Endodermal cell (in vitro differentiated cells): ENCODE measurements around the gene C3. TPM values are rescaled to one million over a fixed set of nuclear protein-coding genes. Genes with fewer than 3 reads are reported as not detected.
A peak's percentile ranks its signal among the peaks of the same experiment; 100 is the strongest.
"Not testable (repeated sequence)": the region's sequence is repeated elsewhere in the genome, so short reads cannot be mapped to it uniquely, and the experiment has no call there.

ENCODE experiments used
- DNase-seq: peaks from one replicate; pipeline ENCODE4 v3.0.0-alpha.2; 2017
- H3K27ac ChIP-seq: 2 replicates; pipeline ENCODE4 v1.5.1; 2013; ENCODE audit warnings: mild to moderate bottlenecking, low read depth, low read length, moderate library complexity
- H3K27me3 ChIP-seq: 2 replicates; pipeline ENCODE4 v1.6.1; 2013; ENCODE audit warnings: mild to moderate bottlenecking, low read length, moderate library complexity; ENCODE audit not compliant: insufficient read depth, control insufficient read depth, poor library complexity, severe bottlenecking
- H3K36me3 ChIP-seq: 2 replicates; pipeline ENCODE4 v1.7.0; 2013; ENCODE audit warnings: mild to moderate bottlenecking, low read length, moderate library complexity; ENCODE audit not compliant: control insufficient read depth, insufficient read depth
- H3K4me1 ChIP-seq: one replicate; pipeline ENCODE4 v1.7.0; 2013; ENCODE audit warnings: low read length; ENCODE audit not compliant: control insufficient read depth, insufficient read depth
- H3K4me3 ChIP-seq: 2 replicates; pipeline ENCODE4 v1.5.1; 2013; ENCODE audit warnings: mild to moderate bottlenecking, low read length, moderate library complexity
- H3K9ac ChIP-seq: 2 replicates; pipeline ENCODE4 v1.6.1; 2013; ENCODE audit warnings: mild to moderate bottlenecking, low read length, moderate library complexity; ENCODE audit not compliant: poor library complexity, severe bottlenecking; ENCODE audit errors: extremely low read depth
- H3K9me3 ChIP-seq: 2 replicates; pipeline ENCODE4 v1.6.1; 2013; ENCODE audit warnings: mild to moderate bottlenecking, low read length, moderate library complexity; ENCODE audit not compliant: control insufficient read depth
- H3K27ac Mint-ChIP-seq: 2 replicates; pipeline ENCODE4 v1.8.0; 2020; ENCODE audit warnings: mixed read lengths
- H3K27me3 Mint-ChIP-seq: 2 replicates; pipeline ENCODE4 v1.8.0; 2021; ENCODE audit warnings: mild to moderate bottlenecking, mixed read lengths; ENCODE audit not compliant: insufficient read depth
- H3K36me3 Mint-ChIP-seq: 2 replicates; pipeline ENCODE4 v1.8.0; 2020; ENCODE audit warnings: low read depth, mixed read lengths
- H3K4me1 Mint-ChIP-seq: 2 replicates; pipeline ENCODE4 v1.8.0; 2020; ENCODE audit warnings: mixed read lengths
- H3K4me3 Mint-ChIP-seq: 2 replicates; pipeline ENCODE4 v1.8.0; 2020; ENCODE audit warnings: mild to moderate bottlenecking, moderate library complexity, mixed read lengths
- H3K9me3 Mint-ChIP-seq: 2 replicates; pipeline ENCODE4 v1.8.0; 2020; ENCODE audit warnings: mild to moderate bottlenecking, mixed read lengths
- WGBS, 2 experiments: methylation state at CpG; one replicate each; pipeline versions ENCODE4 v1.1.5 to v1.1.7; 2013; ENCODE audit warnings: missing lambda C conversion rate in 2 of 2, mixed read lengths in 1 of 2; ENCODE audit not compliant: insufficient coverage in 1 of 2, insufficient read length in 1 of 2; 5-methylcytosine and 5-hydroxymethylcytosine counted together
- total RNA-seq, 2 donors: library from RNA; stranded (reverse); fragmentation: NEBNext Ultra II Directional in 1 of 2; extraction: Animal tissue kit (Norgen Biotek cat#: 25700) in 1 of 2; gene quantifications; 2 replicates in 1 of 2; 3 replicates in 1 of 2; pipeline ENCODE4 v1.2.1, GENCODE V29; 2021
- TF ChIP-seq, protein P1 (sequence below): fragments of 200-600 bp; sonication (generic); conservative IDR thresholded peaks from 2 replicates; pipeline ENCODE4 v1.5.0; 2021; ENCODE audit warnings: antibody characterized with exemption, mild to moderate bottlenecking

Gene C3
- total RNA-seq, 2 donors from 2014 or later, result 13.7 to 23.5 TPM

DNA sequence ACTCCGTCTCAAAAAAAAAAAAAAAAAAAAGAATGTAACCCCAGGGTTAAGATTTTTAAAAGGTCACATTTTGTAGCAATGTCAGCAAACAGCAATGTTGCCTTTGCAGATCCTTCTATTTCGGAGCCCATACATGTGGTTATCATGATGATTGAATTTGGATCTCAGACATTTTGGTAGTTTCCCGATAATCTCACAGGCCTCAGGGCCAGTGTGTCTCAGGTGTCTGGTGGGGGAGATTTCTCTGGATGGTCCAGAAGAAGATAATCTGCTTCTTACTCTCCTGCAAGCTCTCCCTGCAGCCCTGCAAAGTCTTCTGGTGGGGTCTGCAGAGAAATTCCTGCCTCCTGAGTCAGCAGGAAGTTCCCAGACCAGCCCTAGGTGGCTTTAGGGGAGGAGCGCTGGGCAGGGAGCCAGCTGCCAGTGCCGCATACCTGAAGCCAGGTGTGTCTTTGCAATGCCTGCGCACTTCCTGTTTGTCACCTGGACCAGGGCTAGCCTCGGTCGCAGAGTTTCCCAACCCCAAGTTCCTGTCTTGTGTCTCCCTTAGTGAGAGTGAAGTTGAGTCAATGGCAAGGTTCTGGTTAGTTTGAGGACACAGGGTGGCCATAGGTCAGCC, 45.4 kb upstream of the C3 start:
- Histone ChIP-seq H3K27ac (no peak overlapping the region), H3K36me3 (no peaks in the 10 kb centered on the region), H3K27me3 (no peaks in the 10 kb centered on the region), H3K4me1 (no peaks in the 10 kb centered on the region), H3K9me3 (no peaks in the 10 kb centered on the region), H3K4me3 (peak overlapping the region; percentile 89), H3K9ac (peak overlapping the region; percentile 38)
- H3K9me3 Mint-ChIP-seq, result no peaks in the 10 kb centered on the region
- 38 to 42% methylated on average over 4 to 8 of the region's 8 CpGs for WGBS, 2 experiments
- H3K4me1 Mint-ChIP-seq, result peaks cover 12% of the 10 kb centered on the region
- H3K4me3 Mint-ChIP-seq, result peak overlapping the region; percentile 70
- TF ChIP-seq, protein P1, sequence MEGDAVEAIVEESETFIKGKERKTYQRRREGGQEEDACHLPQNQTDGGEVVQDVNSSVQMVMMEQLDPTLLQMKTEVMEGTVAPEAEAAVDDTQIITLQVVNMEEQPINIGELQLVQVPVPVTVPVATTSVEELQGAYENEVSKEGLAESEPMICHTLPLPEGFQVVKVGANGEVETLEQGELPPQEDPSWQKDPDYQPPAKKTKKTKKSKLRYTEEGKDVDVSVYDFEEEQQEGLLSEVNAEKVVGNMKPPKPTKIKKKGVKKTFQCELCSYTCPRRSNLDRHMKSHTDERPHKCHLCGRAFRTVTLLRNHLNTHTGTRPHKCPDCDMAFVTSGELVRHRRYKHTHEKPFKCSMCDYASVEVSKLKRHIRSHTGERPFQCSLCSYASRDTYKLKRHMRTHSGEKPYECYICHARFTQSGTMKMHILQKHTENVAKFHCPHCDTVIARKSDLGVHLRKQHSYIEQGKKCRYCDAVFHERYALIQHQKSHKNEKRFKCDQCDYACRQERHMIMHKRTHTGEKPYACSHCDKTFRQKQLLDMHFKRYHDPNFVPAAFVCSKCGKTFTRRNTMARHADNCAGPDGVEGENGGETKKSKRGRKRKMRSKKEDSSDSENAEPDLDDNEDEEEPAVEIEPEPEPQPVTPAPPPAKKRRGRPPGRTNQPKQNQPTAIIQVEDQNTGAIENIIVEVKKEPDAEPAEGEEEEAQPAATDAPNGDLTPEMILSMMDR, result no peak
- DNase-seq, result peak; percentile 97
- H3K27me3 Mint-ChIP-seq, result no peaks in the 10 kb centered on the region
- peak overlapping the region; percentile 96 for H3K27ac Mint-ChIP-seq
- peaks cover 13% of the 10 kb centered on the region for H3K36me3 Mint-ChIP-seq

- not testable (repeated sequence) for DNase-seq
Observed at GRCh38 chr19:6762253-6762797, 41.9 kb upstream of the C3 start.

GRCh38 chr19:6761053-6761676, 40.7 kb upstream of the C3 start:
- H3K27ac Mint-ChIP-seq, result no peak overlapping the region
- H3K36me3 Mint-ChIP-seq, result peaks cover 33% of the 10 kb centered on the region
- Histone ChIP-seq H3K27ac (no peak overlapping the region), H3K36me3 (peaks cover 5% of the 10 kb centered on the region), H3K9me3 (no peaks in the 10 kb centered on the region), H3K4me3 (no peak overlapping the region), H3K9ac (no peak overlapping the region), H3K4me1 (no peaks in the 10 kb centered on the region), H3K27me3 (no peaks in the 10 kb centered on the region)
- no peaks in the 10 kb centered on the region for H3K27me3 Mint-ChIP-seq
- 93 to 100% methylated on average over 1 to 3 of the region's 4 CpGs for WGBS, 2 experiments
- H3K9me3 Mint-ChIP-seq, result no peaks in the 10 kb centered on the region
- no peak overlapping the region for H3K4me3 Mint-ChIP-seq
- H3K4me1 Mint-ChIP-seq, result peaks cover 4% of the 10 kb centered on the region
- peak; percentile 73 for DNase-seq
- TF ChIP-seq, protein P1, result no peak

More at GRCh38 chr19:6762253-6762797, 41.9 kb upstream of the C3 start:
- H3K36me3 Mint-ChIP-seq, result peaks cover 33% of the 10 kb centered on the region
- not testable (repeated sequence) for H3K27ac ChIP-seq, H3K36me3 ChIP-seq, H3K4me1 ChIP-seq, H3K27me3 Mint-ChIP-seq, H3K9ac ChIP-seq, H3K9me3 Mint-ChIP-seq, H3K27ac Mint-ChIP-seq, H3K4me3 Mint-ChIP-seq, H3K4me3 ChIP-seq, H3K9me3 ChIP-seq, H3K27me3 ChIP-seq
- 92 to 100% methylated on average over 2 to 8 of the region's 8 CpGs for WGBS, 2 experiments
- H3K4me1 Mint-ChIP-seq, result peaks cover 12% of the 10 kb centered on the region
